Testis (tissue), 2 donors: ENCODE results near the gene COL13A1.

Source experiments
- POLR2A ChIP-seq: fragments of 450-650 bp; IDR thresholded peaks from one replicate; pipeline ENCODE4 v1.6.1; 2017; ENCODE audit warnings: antibody characterized with exemption, mild to moderate bottlenecking, moderate library complexity
- TF ChIP-seq, protein P1 (sequence below), 3 experiments: fragments of 450-650 bp in 2 of 3; fragments of 200-600 bp in 1 of 3; sonication (generic) in 1 of 3; IDR thresholded peaks; one replicate each; pipeline ENCODE4 v1.5.1; 2016 to 2019; ENCODE audit warnings: antibody characterized with exemption in 3 of 3, mild to moderate bottlenecking in 2 of 3, moderate library complexity in 1 of 3

DNA sequence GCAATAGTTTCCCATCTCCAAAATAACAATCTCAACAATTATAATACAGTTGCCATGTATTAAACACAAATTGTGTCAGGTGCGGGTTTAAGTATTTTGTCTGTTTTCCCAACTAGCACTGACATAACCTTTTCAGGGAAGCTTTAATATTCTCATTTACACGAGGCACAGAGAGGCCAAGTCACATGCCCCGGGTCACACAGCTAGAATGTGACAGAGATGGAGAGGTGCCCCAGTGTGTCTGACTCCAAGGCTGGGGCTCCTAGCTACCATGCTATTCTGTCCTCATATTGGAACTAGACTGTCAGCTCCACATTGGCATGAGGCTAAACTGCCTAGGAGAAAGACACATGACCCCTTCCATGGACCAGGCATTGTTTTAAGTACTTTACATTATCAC lies 77.2 kb downstream of the COL13A1 start:
- TF ChIP-seq, protein P1, sequence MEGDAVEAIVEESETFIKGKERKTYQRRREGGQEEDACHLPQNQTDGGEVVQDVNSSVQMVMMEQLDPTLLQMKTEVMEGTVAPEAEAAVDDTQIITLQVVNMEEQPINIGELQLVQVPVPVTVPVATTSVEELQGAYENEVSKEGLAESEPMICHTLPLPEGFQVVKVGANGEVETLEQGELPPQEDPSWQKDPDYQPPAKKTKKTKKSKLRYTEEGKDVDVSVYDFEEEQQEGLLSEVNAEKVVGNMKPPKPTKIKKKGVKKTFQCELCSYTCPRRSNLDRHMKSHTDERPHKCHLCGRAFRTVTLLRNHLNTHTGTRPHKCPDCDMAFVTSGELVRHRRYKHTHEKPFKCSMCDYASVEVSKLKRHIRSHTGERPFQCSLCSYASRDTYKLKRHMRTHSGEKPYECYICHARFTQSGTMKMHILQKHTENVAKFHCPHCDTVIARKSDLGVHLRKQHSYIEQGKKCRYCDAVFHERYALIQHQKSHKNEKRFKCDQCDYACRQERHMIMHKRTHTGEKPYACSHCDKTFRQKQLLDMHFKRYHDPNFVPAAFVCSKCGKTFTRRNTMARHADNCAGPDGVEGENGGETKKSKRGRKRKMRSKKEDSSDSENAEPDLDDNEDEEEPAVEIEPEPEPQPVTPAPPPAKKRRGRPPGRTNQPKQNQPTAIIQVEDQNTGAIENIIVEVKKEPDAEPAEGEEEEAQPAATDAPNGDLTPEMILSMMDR (IDR thresholded peaks at IDR 0.05): no peak
- no peak for TF ChIP-seq POLR2A
